Activated CD8-positive, alpha-beta T cell treated with anti-CD3 and anti-CD28 coated beads, Interleukin-2, amount 10 ng/mL, durations not matched to agents 7 days and 5 days (primary cell): ENCODE measurements around the gene RPP25L. TPM values are rescaled to one million over a fixed set of nuclear protein-coding genes. Genes with fewer than 3 reads are reported as not detected.

Source experiments
- ATAC-seq: fragments of 150-1000 bp; cut with Tn5 transposase; one replicate; pipeline ENCODE4 v1.10.0; 2021; ENCODE audit warnings: moderate library complexity
- CTCF ChIA-PET: fragments of 350-600 bp; sonication (Branson Sonifier 250); formaldehyde crosslinking; loops from one replicate; lab custom pipeline; 2021; ENCODE audit warnings: antibody characterized with exemption; lab: Charles Lee
- POLR2A ChIA-PET: fragments of 350-600 bp; sonication (Branson Sonifier 250); formaldehyde crosslinking; loops from one replicate; lab custom pipeline; 2021; ENCODE audit warnings: antibody characterized with exemption; lab: Charles Lee
- DNase-seq: peaks from one replicate; pipeline ENCODE4 v3.0.0-alpha.2; 2020
- H3K27ac Mint-ChIP-seq: one replicate; pipeline ENCODE4 v1.8.0; 2021; ENCODE audit warnings: mild to moderate bottlenecking, mixed read lengths
- H3K27me3 Mint-ChIP-seq: one replicate; pipeline ENCODE4 v1.8.0; 2021; ENCODE audit warnings: low read depth, mixed read lengths
- H3K36me3 Mint-ChIP-seq: one replicate; pipeline ENCODE4 v1.8.0; 2021; ENCODE audit warnings: low read depth, mixed read lengths
- H3K4me1 Mint-ChIP-seq: one replicate; pipeline ENCODE4 v1.8.0; 2021; ENCODE audit warnings: low read depth, mixed read lengths
- H3K4me3 Mint-ChIP-seq: one replicate; pipeline ENCODE4 v1.8.0; 2021; ENCODE audit warnings: mild to moderate bottlenecking, mixed read lengths
- H3K9me3 Mint-ChIP-seq: one replicate; pipeline ENCODE4 v1.8.0; 2022; ENCODE audit warnings: mixed read lengths; ENCODE audit not compliant: insufficient read depth
- total RNA-seq, 2 experiments: library from RNA; stranded (reverse); gene quantifications; one replicate each; pipeline ENCODE4 v1.2.3, GENCODE V29; 2021

RPP25L gene
- 10 to 100 TPM; 23.2 to 26.4 TPM for total RNA-seq

- peak within 1 kb of the TSS; percentile 88 for H3K4me3 Mint-ChIP-seq
- H3K4me1 Mint-ChIP-seq, result peaks cover 18% of the 10 kb centered on the region
- H3K27me3 Mint-ChIP-seq, result no peaks in the 10 kb centered on the region
- H3K9me3 Mint-ChIP-seq, result no peaks in the 10 kb centered on the region
- POLR2A ChIA-PET, result interaction anchor here (0.6 to 2.1 kb wide), 7 partner anchors 8 to 26 kb away, joined by 3 to 12 read pairs (median 5); partner anchors contain the start of genes DCTN3 and SIGMAR1
- peak; percentile 95 for ATAC-seq
- DNase-seq, result peak; percentile 86
- CTCF ChIA-PET, result interaction anchor here (0.7 to 8.3 kb wide), 13 partner anchors 9 to 208 kb away, joined by 3 to 171 read pairs (median 5); partner anchors contain the start of genes DCTN3 and SIGMAR1
- peaks cover 18% of the 10 kb centered on the region for H3K36me3 Mint-ChIP-seq
- H3K27ac Mint-ChIP-seq, result peak within 1 kb of the TSS; percentile 95
Observed at GRCh38 chr9:34611811-34612787, at the start of gene RPP25L. TSS of gene RPP25L (minus strand) at chr9:34612097. CDS start at chr9:34611296, 801 bp downstream.

GRCh38 chr9:34659592-34660253 lies 47.8 kb upstream of the RPP25L start:
- ChIA-PET CTCF (interaction anchor here (1.0 to 6.3 kb wide), 2 partner anchors 11 to 22 kb away, joined by 3 to 86 read pairs; partner anchors contain the start of genes GALT, IL11RA and SIGMAR1), POLR2A (interaction anchor here (0.9 to 1.8 kb wide), 3 partner anchors 12 to 22 kb away, joined by 3 to 6 read pairs (median 4); partner anchors contain the start of genes GALT and SIGMAR1)
- DNase-seq (no peak), ATAC-seq (no peak)
- Mint-ChIP-seq H3K36me3 (peaks cover 11% of the 10 kb centered on the region), H3K4me3 (no peak overlapping the region), H3K27ac (no peak overlapping the region), H3K27me3 (no peaks in the 10 kb centered on the region), H3K4me1 (peaks cover 33% of the 10 kb centered on the region), H3K9me3 (no peaks in the 10 kb centered on the region)

- no peak for ATAC-seq
- ChIA-PET POLR2A (no interaction called here), CTCF (interaction anchor here (3.9 kb wide), 1 partner anchor 12 kb away, joined by 22 read pairs; the partner anchor contains the start of gene GALT)
- H3K4me1 Mint-ChIP-seq, result peaks cover 20% of the 10 kb centered on the region
- H3K4me3 Mint-ChIP-seq, result no peak overlapping the region
- no peak overlapping the region for H3K27ac Mint-ChIP-seq
- no peaks in the 10 kb centered on the region for H3K9me3 Mint-ChIP-seq
- DNase-seq, result no peak
- H3K36me3 Mint-ChIP-seq, result peaks cover 11% of the 10 kb centered on the region
- H3K27me3 Mint-ChIP-seq, result no peaks in the 10 kb centered on the region
Observed at GRCh38 chr9:34658461-34658860, 46.6 kb upstream of the RPP25L start.

GRCh38 chr9:34656992-34657391 lies 45.1 kb upstream of the RPP25L start:
- H3K4me3 Mint-ChIP-seq, result no peak overlapping the region
- H3K4me1 Mint-ChIP-seq, result peaks cover 16% of the 10 kb centered on the region
- no peaks in the 10 kb centered on the region for H3K9me3 Mint-ChIP-seq
- H3K27ac Mint-ChIP-seq, result no peak overlapping the region
- DNase-seq, result no peak
- no peaks in the 10 kb centered on the region for H3K27me3 Mint-ChIP-seq
- no peak for ATAC-seq
- CTCF ChIA-PET, result interaction anchor here (1.2 to 3.9 kb wide), 4 partner anchors 8 to 46 kb away, joined by 3 to 22 read pairs (median 6); partner anchors contain the start of genes GALT and SIGMAR1
- POLR2A ChIA-PET, result interaction anchor here (1.3 to 3.0 kb wide), 2 partner anchors 8 to 10 kb away, joined by 5 to 11 read pairs; partner anchors contain the start of gene GALT
- H3K36me3 Mint-ChIP-seq, result peaks cover 8% of the 10 kb centered on the region

- Mint-ChIP-seq H3K27ac (no peak overlapping the region), H3K4me3 (no peak overlapping the region), H3K36me3 (peaks cover 4% of the 10 kb centered on the region), H3K27me3 (no peaks in the 10 kb centered on the region), H3K4me1 (peaks cover 14% of the 10 kb centered on the region), H3K9me3 (no peaks in the 10 kb centered on the region)
- ATAC-seq (no peak), DNase-seq (no peak)
- CTCF ChIA-PET, result interaction anchor here (1.8 to 3.9 kb wide), 2 partner anchors 8 to 9 kb away, joined by 6 to 22 read pairs; partner anchors contain the start of gene GALT
- POLR2A ChIA-PET, result interaction anchor here (0.9 to 3.0 kb wide), 4 partner anchors 8 to 35 kb away, joined by 3 to 11 read pairs (median 3); partner anchors contain the start of genes DCTN3 and GALT
Observed at GRCh38 chr9:34655394-34655793, 43.5 kb upstream of the RPP25L start.

- Mint-ChIP-seq H3K4me1 (peaks cover 19% of the 10 kb centered on the region), H3K36me3 (peaks cover 4% of the 10 kb centered on the region), H3K9me3 (no peaks in the 10 kb centered on the region), H3K27ac (no peak overlapping the region), H3K4me3 (no peak overlapping the region), H3K27me3 (no peaks in the 10 kb centered on the region)
- ATAC-seq (no peak), DNase-seq (no peak)
- CTCF ChIA-PET, result interaction anchor here (3.9 kb wide), 1 partner anchor 8 kb away, joined by 22 read pairs; the partner anchor contains the start of gene GALT
- POLR2A ChIA-PET, result interaction anchor here (0.7 kb wide), 1 partner anchor 442 kb away, joined by 3 read pairs; no protein-coding TSS in a partner anchor
Observed at GRCh38 chr9:34654323-34655051, 42.6 kb upstream of the RPP25L start.

GRCh38 chr9:34653151-34654072 lies 41.5 kb upstream of the RPP25L start:
- peaks cover 13% of the 10 kb centered on the region for H3K36me3 Mint-ChIP-seq
- peaks cover 30% of the 10 kb centered on the region for H3K4me1 Mint-ChIP-seq
- ChIA-PET CTCF (interaction anchor here (1.2 kb wide), 1 partner anchor 9 kb away, joined by 3 read pairs; no protein-coding TSS in a partner anchor), POLR2A (interaction anchor here (0.7 to 1.1 kb wide), 3 partner anchors 10 to 443 kb away, joined by 3 to 5 read pairs (median 4); partner anchors contain the start of gene CCL27)
- H3K4me3 Mint-ChIP-seq, result no peak overlapping the region
- no peaks in the 10 kb centered on the region for H3K9me3 Mint-ChIP-seq
- DNase-seq (no peak), ATAC-seq (no peak)
- H3K27ac Mint-ChIP-seq, result no peak overlapping the region
- H3K27me3 Mint-ChIP-seq, result no peaks in the 10 kb centered on the region

- DNase-seq (no peak), ATAC-seq (no peak)
- Mint-ChIP-seq H3K4me1 (peaks cover 38% of the 10 kb centered on the region), H3K36me3 (peaks cover 20% of the 10 kb centered on the region), H3K9me3 (no peaks in the 10 kb centered on the region), H3K4me3 (no peak overlapping the region), H3K27me3 (no peaks in the 10 kb centered on the region), H3K27ac (no peak overlapping the region)
- ChIA-PET POLR2A (interaction anchor here (1.0 to 1.1 kb wide), 2 partner anchors 11 to 14 kb away, joined by 4 to 5 read pairs; partner anchors contain the start of gene CCL27), CTCF (interaction anchor here (1.2 kb wide), 1 partner anchor 9 kb away, joined by 3 read pairs; no protein-coding TSS in a partner anchor)
Observed at GRCh38 chr9:34652602-34653000, 40.7 kb upstream of the RPP25L start.

- ATAC-seq (no peak), DNase-seq (peak; percentile 33)
- Mint-ChIP-seq H3K9me3 (no peaks in the 10 kb centered on the region), H3K27me3 (no peaks in the 10 kb centered on the region), H3K4me1 (peaks cover 42% of the 10 kb centered on the region), H3K27ac (no peak within 1 kb of the TSS), H3K36me3 (peaks cover 26% of the 10 kb centered on the region), H3K4me3 (no peak within 1 kb of the TSS)
- POLR2A ChIA-PET, result interaction anchor here (0.5 to 1.1 kb wide), 2 partner anchors 11 to 14 kb away, joined by 3 to 4 read pairs; partner anchors contain the start of gene CCL27
- CTCF ChIA-PET, result interaction anchor here (1.2 to 6.8 kb wide), 2 partner anchors 10 kb away, joined by 3 to 86 read pairs; partner anchors contain the start of gene CCL27
Observed at GRCh38 chr9:34651876-34652601, 40.1 kb upstream of the RPP25L start, which contains the start of gene IL11RA. TSS of gene IL11RA (plus strand) at chr9:34652185. CDS start at chr9:34655218, 3,033 bp downstream.
